ENCODE results near the gene KCTD5.

- TF ChIP-seq POLR2AphosphoS5 (IDR thresholded peaks at IDR 0.05), result no peak
- TF ChIP-seq CTCF (IDR thresholded peaks at IDR 0.05), result no peak
- TF ChIP-seq POLR2A (IDR thresholded peaks at IDR 0.05), result no peak
Measured at GRCh38 chr16:2751577-2752034, 69.3 kb downstream of the KCTD5 start.

Measured in gastroesophageal sphincter (tissue), 3 donors.